HUES48 (cell line): ENCODE results near the gene DNAJC5G.

Experiments
- H3K27ac ChIP-seq: one replicate; pipeline ENCODE4 v1.7.0; 2013; ENCODE audit warnings: low read depth, low read length, inconsistent platforms
- H3K27me3 ChIP-seq: 2 replicates; pipeline ENCODE4 v1.6.1; 2013; ENCODE audit warnings: mild to moderate bottlenecking, low read length; ENCODE audit not compliant: control insufficient read depth, insufficient read depth
- H3K36me3 ChIP-seq: 2 replicates; pipeline ENCODE4 v1.6.1; 2013; ENCODE audit warnings: low read length; ENCODE audit not compliant: control insufficient read depth, insufficient read depth
- H3K4me1 ChIP-seq: 2 replicates; pipeline ENCODE4 v1.6.1; 2013; ENCODE audit warnings: mild to moderate bottlenecking, low read length; ENCODE audit not compliant: control insufficient read depth, insufficient read depth
- H3K4me3 ChIP-seq: 2 replicates; pipeline ENCODE4 v1.5.1; 2013; ENCODE audit warnings: mild to moderate bottlenecking, low read depth, low read length
- H3K9ac ChIP-seq: 2 replicates; pipeline ENCODE4 v1.6.1; 2013; ENCODE audit warnings: mild to moderate bottlenecking, low read depth, low read length, moderate library complexity
- H3K9me3 ChIP-seq: 2 replicates; pipeline ENCODE4 v1.6.1; 2013; ENCODE audit warnings: low read length; ENCODE audit not compliant: control insufficient read depth, insufficient read depth

DNAJC5G gene

DNA sequence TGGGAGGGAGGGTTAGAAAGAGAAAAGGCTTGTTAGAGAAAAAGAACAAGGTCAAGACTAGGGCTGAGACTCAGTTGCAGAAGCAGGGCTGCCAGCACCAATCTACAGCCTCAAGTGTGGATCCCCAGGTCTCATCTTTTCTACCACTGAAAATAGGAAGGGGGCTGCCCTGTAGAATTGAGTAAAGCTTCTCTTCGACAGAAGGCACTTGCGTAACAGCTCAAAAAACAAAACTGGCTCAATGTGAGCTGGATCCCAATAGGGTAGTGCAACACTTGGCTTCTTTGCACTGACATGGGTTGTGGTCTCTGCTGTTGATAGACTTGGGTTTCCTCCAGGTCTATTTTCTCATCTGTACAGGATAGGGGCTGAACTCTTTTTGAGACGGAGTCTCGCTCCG lies 49.5 kb downstream of the DNAJC5G start:
- no peak overlapping the region for H3K4me3 ChIP-seq
- no peaks in the 10 kb centered on the region for H3K27me3 ChIP-seq
- no peaks in the 10 kb centered on the region for H3K9me3 ChIP-seq
- no peak overlapping the region for H3K9ac ChIP-seq
- H3K4me1 ChIP-seq, result peaks cover 7% of the 10 kb centered on the region; the same call in 1 of the 2 replicates
- no peak overlapping the region for H3K27ac ChIP-seq
- H3K36me3 ChIP-seq, result peaks cover 41% of the 10 kb centered on the region
